GM12878 (cell line): ENCODE results near the gene MAP4K4.

Experiments
- ASH2L ChIP-seq: fragments of 300-600, 200-600 bp; sonication (generic); IDR thresholded peaks from 2 replicates; pipeline ENCODE4 v1.6.1; 2017; ENCODE audit warnings: low read depth, mild to moderate bottlenecking, borderline replicate concordance
- CEBPB ChIP-seq, 2 experiments: fragments of 150-350 bp in 1 of 2; IDR thresholded peaks; 2 replicates each; pipeline ENCODE4 v1.6.1; 2012 to 2014; ENCODE audit warnings: low read depth in 2 of 2, low read length in 2 of 2, borderline replicate concordance in 1 of 2, inconsistent platforms in 1 of 2
- HCFC1 ChIP-seq: fragments of 150-350 bp; IDR thresholded peaks from 2 replicates; pipeline ENCODE4 v1.6.1; 2014; ENCODE audit warnings: low read length
- HDAC2 ChIP-seq: fragments of 200-600 bp; sonication (generic); IDR thresholded peaks from 2 replicates; pipeline ENCODE4 v1.6.1; 2017
- KDM1A ChIP-seq: fragments of 200-600 bp; sonication (generic); IDR thresholded peaks from 2 replicates; pipeline ENCODE4 v1.6.1; 2016; ENCODE audit warnings: borderline replicate concordance
- POLR2A ChIP-seq: IDR thresholded peaks from 2 replicates; pipeline ENCODE4 v1.6.1; 2011; ENCODE audit warnings: low read depth, mild to moderate bottlenecking, low read length
- POLR2AphosphoS5 ChIP-seq: IDR thresholded peaks from 2 replicates; pipeline ENCODE4 v1.6.1; 2011; ENCODE audit warnings: mild to moderate bottlenecking, low read length, inconsistent platforms
- SPI1 ChIP-seq: IDR thresholded peaks from 2 replicates; pipeline ENCODE4 v1.6.1; 2011; ENCODE audit warnings: low read depth, mild to moderate bottlenecking, low read length, moderate library complexity, borderline replicate concordance; ENCODE audit not compliant: insufficient read depth
- TF ChIP-seq, protein P1 (sequence below), 3 experiments: IDR thresholded peaks in 2 of 3; conservative IDR thresholded peaks in 1 of 3; 2 replicates each; pipeline ENCODE4 v1.5.1; 2011; ENCODE audit warnings: low read depth in 3 of 3, low read length in 3 of 3, mild to moderate bottlenecking in 3 of 3, control low read depth in 2 of 3, moderate library complexity in 2 of 3, inconsistent platforms in 1 of 3, mixed read lengths in 1 of 3; ENCODE audit not compliant: control insufficient read depth in 2 of 3, insufficient read depth in 1 of 3; ENCODE audit errors: extremely low read depth in 1 of 3
- TF ChIP-seq, protein P2 (sequence below): fragments of 450-650 bp; conservative IDR thresholded peaks from 2 replicates; pipeline ENCODE4 v1.6.1; 2017; ENCODE audit warnings: mild to moderate bottlenecking, moderate library complexity
- TF ChIP-seq, protein P3 (sequence below): fragments of 150-350 bp; IDR thresholded peaks from 2 replicates; pipeline ENCODE4 v1.6.1; 2014; ENCODE audit warnings: mild to moderate bottlenecking, low read depth, low read length
- TF ChIP-seq, protein P4 (sequence below): IDR thresholded peaks from 2 replicates; pipeline ENCODE4 v1.6.1; 2011; ENCODE audit warnings: borderline replicate concordance, low read depth, mild to moderate bottlenecking, moderate library complexity, low read length; ENCODE audit not compliant: insufficient read depth, poor library complexity, severe bottlenecking

DNA sequence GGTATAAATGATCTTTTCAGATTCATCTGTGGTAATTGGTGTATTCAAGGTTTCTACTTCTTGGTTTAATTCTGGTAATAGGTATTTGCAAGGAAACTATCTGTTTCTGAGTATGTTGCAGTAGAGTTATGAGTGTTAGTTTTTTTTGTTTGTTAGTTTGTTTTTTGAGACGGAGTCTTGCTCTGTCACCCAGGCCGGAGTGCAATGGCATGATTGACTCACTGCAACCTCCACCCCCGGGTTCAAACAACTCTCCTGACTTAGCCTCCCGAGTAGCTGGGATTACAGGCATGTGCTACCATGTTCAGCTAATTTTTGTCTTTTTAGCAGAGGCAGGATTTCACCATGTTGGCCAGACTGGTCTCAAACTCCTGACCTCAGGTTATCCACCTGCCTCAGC, 233.3 kb downstream of the MAP4K4 start:
- TF ChIP-seq POLR2A (no peak), HCFC1 (no peak), KDM1A (no peak), HDAC2 (no peak), POLR2AphosphoS5 (no peak), ASH2L (no peak), CEBPB (IDR thresholded peaks at IDR 0.05; ENCODE audit: borderline replicate concordance in 1 of 2, low read depth in 2 of 2, low read length in 2 of 2) (no peak), SPI1 (no peak)
- TF ChIP-seq, protein P1, sequence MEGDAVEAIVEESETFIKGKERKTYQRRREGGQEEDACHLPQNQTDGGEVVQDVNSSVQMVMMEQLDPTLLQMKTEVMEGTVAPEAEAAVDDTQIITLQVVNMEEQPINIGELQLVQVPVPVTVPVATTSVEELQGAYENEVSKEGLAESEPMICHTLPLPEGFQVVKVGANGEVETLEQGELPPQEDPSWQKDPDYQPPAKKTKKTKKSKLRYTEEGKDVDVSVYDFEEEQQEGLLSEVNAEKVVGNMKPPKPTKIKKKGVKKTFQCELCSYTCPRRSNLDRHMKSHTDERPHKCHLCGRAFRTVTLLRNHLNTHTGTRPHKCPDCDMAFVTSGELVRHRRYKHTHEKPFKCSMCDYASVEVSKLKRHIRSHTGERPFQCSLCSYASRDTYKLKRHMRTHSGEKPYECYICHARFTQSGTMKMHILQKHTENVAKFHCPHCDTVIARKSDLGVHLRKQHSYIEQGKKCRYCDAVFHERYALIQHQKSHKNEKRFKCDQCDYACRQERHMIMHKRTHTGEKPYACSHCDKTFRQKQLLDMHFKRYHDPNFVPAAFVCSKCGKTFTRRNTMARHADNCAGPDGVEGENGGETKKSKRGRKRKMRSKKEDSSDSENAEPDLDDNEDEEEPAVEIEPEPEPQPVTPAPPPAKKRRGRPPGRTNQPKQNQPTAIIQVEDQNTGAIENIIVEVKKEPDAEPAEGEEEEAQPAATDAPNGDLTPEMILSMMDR (IDR thresholded peaks at IDR 0.05 in 2 of 3, conservative IDR thresholded peaks at IDR 0.05 in 1 of 3; ENCODE audit: control insufficient read depth in 2 of 3, extremely low read depth in 1 of 3, insufficient read depth in 1 of 3, low read depth in 3 of 3, low read length in 3 of 3) = no peak
- TF ChIP-seq, protein P2, sequence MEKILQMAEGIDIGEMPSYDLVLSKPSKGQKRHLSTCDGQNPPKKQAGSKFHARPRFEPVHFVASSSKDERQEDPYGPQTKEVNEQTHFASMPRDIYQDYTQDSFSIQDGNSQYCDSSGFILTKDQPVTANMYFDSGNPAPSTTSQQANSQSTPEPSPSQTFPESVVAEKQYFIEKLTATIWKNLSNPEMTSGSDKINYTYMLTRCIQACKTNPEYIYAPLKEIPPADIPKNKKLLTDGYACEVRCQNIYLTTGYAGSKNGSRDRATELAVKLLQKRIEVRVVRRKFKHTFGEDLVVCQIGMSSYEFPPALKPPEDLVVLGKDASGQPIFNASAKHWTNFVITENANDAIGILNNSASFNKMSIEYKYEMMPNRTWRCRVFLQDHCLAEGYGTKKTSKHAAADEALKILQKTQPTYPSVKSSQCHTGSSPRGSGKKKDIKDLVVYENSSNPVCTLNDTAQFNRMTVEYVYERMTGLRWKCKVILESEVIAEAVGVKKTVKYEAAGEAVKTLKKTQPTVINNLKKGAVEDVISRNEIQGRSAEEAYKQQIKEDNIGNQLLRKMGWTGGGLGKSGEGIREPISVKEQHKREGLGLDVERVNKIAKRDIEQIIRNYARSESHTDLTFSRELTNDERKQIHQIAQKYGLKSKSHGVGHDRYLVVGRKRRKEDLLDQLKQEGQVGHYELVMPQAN = no peak
- TF ChIP-seq, protein P3, sequence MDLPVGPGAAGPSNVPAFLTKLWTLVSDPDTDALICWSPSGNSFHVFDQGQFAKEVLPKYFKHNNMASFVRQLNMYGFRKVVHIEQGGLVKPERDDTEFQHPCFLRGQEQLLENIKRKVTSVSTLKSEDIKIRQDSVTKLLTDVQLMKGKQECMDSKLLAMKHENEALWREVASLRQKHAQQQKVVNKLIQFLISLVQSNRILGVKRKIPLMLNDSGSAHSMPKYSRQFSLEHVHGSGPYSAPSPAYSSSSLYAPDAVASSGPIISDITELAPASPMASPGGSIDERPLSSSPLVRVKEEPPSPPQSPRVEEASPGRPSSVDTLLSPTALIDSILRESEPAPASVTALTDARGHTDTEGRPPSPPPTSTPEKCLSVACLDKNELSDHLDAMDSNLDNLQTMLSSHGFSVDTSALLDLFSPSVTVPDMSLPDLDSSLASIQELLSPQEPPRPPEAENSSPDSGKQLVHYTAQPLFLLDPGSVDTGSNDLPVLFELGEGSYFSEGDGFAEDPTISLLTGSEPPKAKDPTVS = no peak
- TF ChIP-seq, protein P4, sequence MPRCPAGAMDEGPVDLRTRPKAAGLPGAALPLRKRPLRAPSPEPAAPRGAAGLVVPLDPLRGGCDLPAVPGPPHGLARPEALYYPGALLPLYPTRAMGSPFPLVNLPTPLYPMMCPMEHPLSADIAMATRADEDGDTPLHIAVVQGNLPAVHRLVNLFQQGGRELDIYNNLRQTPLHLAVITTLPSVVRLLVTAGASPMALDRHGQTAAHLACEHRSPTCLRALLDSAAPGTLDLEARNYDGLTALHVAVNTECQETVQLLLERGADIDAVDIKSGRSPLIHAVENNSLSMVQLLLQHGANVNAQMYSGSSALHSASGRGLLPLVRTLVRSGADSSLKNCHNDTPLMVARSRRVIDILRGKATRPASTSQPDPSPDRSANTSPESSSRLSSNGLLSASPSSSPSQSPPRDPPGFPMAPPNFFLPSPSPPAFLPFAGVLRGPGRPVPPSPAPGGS = no peak
